Measurements from ENCODE around the gene RNF214.
"Not testable (repeated sequence)": the region's sequence is repeated elsewhere in the genome, so short reads cannot be mapped to it uniquely, and the experiment has no call there.

The RNF214 gene

GRCh38 chr11:117232092-117232878 lies at the start of gene RNF214:
Gene RNF214 (plus strand): TSS chr11:117232671. CDS start chr11:117234273, 1,602 bp downstream.
- peak; percentile 38 to 74 (median 44) for DNase-seq

GRCh38 chr11:117183178-117183577 lies 49.3 kb upstream of the RNF214 start:
- DNase-seq: not testable (repeated sequence)

- DNase-seq: no peak
Measured at GRCh38 chr11:117183724-117184349, 48.6 kb upstream of the RNF214 start.

GRCh38 chr11:117185736-117186430 lies 46.6 kb upstream of the RNF214 start:
- no peak for DNase-seq

DNA sequence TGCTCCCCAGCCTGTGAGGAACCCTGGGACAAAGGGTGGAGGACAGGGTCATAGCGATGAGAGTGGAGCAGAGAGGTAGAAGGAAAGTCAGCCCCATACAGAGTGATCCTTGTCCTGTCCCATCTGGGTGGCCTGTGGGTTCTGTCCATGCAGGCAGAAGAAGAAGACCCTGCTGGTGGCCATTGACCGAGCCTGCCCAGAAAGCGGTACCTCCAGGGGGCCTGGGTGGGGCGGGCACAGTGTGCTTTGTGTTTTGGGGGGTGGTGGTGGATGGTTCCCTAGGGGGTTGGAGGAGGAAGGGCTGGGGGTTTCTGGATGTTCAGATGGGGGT lies 46.1 kb upstream of the RNF214 start:
- no peak for DNase-seq

GRCh38 chr11:117187007-117187406 lies 45.5 kb upstream of the RNF214 start:
- DNase-seq: no peak

GRCh38 chr11:117187428-117187798 lies 45.1 kb upstream of the RNF214 start:
- DNase-seq: no peak

DNA sequence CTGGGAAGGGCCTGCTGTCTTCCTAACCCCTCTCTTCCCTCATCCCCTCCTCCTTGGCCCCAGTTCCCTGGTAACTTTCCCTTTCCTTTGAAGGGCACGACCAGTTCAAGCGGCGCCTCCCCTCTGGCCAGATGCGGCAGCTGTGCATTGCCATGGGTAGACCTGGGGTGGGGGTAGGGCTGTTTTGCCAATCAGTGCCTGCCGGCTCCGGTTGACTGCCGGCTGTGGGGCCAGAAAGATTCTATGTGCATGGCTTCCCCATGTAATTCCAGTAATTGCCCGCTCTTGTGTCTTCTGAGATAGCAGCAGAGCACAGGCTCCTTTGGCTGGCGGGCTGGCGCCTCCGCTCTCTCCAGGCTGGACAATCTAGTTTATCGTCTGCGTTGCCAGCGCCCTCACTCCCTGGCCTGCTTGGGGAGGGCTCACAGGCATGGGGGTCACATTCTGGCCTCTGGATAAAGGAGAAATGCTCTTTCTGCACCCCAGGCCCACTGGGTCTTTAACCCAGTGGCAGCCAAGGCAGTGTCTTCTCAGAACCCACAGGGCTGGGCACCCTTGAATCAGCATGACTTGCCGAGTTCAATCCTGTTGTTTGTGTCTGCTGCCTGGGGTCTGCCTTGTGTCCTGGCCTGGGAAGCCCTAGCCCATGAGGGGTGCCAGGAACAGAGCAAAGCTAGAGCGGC lies 44.5 kb upstream of the RNF214 start:
- no peak for DNase-seq

DNA sequence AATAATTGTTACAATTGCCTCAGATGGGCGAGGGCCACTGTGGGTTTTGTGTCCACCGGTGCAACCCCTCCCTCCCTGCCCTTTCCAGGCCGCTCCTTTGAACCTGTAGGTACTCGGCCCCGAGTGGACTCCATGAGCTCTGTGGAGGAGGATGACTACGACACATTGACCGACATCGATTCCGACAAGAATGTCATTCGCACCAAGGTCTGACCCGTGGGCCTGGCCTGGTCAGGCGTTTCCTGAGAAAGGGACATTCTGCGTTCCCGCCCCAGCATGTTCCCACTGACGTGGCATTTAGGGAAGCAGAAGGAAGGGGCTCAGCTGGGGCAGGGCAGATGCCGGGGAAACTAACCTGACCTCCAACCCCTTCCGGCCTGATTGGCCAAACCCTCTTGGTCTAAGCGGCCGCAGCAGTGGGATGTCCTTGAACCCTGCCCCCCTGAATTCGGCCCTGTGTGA lies 43.8 kb upstream of the RNF214 start:
- DNase-seq: no peak

- DNase-seq: no peak
Measured at GRCh38 chr11:117189191-117189940, 43.1 kb upstream of the RNF214 start.

- DNase-seq: no peak
Measured at GRCh38 chr11:117189941-117190544, 42.4 kb upstream of the RNF214 start.

DNA sequence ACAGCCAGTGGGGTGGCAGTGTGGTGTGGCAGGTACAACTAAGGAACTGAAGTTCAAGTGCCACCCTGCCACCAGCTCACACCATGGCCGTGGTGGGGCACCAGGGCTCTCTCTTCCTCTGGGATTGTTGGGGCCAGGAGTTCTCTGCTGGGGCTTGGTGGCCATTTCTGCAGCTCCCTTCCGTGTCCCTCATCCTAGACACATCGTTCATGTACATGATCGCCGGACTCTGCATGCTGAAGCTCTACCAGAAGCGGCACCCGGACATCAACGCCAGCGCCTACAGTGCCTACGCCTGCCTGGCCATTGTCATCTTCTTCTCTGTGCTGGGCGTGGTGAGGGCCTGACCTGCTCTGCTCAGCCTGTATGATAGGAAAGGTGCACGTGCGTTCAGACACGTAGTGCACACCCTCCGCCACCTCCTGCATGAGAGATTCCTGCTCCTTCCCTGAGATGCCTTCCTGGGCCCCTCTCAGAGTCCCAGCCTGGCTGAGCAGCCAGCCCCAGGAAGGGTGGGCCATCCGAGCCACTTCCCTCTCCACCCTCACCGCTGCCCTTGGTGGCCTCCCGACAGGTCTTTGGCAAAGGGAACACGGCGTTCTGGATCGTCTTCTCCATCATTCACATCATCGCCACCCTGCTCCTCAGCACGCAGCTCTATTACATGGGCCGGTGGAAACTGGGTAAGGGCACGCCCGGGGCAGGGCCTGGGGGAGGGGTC lies 40.6 kb upstream of the RNF214 start:
- DNase-seq: no peak

DNA sequence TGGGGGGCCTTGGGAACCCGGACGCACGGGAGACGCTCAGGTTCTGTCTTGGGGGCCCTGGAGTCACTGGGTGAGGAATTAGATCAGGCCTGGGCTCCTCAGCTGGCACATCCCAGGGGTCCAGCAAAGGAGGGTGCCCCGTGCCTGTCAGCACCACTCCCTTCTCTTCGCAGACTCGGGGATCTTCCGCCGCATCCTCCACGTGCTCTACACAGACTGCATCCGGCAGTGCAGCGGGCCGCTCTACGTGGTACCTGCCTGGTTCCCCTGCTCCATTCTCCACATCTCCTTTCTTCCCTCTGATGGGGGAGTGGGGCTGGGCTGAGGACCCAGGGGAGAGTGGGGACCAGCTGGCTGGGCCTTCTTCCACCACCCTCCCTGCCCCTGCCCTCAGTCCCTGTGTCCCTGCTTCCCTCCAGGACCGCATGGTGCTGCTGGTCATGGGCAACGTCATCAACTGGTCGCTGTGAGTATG lies 40.0 kb upstream of the RNF214 start:
- no peak for DNase-seq

DNA sequence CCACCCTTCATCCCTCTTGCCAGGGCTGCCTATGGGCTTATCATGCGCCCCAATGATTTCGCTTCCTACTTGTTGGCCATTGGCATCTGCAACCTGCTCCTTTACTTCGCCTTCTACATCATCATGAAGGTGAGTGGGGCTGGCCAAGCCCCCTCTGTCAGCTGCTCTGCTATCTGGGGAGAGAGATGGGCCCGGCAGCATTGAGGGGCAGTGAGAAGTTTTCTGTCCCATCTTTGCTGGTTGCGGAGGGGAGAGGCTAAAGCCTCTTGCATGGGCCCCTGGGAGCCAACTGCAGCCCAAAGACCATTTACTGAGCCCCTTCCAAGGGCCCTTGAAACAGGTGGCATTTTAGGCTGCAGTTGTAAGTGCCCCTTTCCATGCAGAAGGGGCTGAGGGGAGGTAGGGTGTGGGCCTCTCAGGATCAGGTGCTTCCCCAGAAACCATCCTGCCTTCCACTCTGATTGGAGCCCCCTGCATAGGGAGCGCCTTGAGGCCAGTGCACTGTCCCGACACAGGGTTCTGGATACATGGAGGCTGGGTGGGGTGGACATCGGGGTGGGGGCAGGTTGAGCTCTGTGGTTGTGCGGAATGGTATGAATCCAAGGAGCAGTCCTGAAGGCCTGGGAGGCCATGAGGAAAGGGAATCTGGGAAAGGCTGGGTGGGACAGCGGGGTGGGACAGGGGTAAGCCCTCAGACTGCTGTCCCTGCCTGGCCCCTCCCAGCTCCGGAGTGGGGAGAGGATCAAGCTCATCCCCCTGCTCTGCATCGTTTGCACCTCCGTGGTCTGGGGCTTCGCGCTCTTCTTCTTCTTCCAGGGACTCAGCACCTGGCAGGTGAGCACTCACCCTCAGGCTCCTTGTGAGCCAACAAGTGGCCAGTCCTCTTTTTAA lies 39.1 kb upstream of the RNF214 start:
- no peak for DNase-seq

- no peak for DNase-seq
Measured at GRCh38 chr11:117194267-117194666, 38.2 kb upstream of the RNF214 start.

DNA sequence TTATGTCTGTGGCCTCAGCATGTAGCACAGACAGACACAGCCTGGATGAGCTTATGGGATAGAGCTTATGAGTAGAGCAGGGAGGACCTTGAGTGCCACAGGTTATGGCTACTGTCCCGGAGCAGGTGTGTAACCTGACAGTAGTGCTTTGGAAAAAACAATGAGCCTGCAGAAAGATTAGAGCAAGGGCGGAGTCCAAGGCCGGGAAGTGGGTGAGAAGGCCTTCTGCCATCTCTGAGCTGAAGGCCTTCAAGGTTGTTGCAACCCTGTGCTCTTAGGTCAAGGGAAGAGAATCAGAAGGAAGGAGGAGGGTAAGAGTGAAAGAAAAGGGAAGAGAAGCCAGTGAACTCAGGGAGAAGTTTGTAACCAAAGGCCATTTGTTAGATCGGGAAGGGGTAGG lies 37.2 kb upstream of the RNF214 start:
- DNase-seq: no peak

GRCh38 chr11:117195761-117196160 lies 36.7 kb upstream of the RNF214 start:
- no peak for DNase-seq

DNA sequence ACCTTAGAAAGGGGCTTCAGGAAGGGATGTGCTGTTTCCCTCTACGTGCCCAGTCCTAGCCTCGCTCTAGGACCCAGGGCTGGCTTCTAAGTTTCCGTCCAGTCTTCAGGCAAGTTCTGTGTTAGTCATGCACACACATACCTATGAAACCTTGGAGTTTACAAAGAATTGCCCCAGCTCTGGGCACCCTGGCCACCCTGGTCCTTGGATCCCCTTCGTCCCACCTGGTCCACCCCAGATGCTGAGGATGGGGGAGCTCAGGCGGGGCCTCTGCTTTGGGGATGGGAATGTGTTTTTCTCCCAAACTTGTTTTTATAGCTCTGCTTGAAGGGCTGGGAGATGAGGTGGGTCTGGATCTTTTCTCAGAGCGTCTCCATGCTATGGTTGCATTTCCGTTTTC lies 35.5 kb upstream of the RNF214 start:
- DNase-seq: no peak

DNA sequence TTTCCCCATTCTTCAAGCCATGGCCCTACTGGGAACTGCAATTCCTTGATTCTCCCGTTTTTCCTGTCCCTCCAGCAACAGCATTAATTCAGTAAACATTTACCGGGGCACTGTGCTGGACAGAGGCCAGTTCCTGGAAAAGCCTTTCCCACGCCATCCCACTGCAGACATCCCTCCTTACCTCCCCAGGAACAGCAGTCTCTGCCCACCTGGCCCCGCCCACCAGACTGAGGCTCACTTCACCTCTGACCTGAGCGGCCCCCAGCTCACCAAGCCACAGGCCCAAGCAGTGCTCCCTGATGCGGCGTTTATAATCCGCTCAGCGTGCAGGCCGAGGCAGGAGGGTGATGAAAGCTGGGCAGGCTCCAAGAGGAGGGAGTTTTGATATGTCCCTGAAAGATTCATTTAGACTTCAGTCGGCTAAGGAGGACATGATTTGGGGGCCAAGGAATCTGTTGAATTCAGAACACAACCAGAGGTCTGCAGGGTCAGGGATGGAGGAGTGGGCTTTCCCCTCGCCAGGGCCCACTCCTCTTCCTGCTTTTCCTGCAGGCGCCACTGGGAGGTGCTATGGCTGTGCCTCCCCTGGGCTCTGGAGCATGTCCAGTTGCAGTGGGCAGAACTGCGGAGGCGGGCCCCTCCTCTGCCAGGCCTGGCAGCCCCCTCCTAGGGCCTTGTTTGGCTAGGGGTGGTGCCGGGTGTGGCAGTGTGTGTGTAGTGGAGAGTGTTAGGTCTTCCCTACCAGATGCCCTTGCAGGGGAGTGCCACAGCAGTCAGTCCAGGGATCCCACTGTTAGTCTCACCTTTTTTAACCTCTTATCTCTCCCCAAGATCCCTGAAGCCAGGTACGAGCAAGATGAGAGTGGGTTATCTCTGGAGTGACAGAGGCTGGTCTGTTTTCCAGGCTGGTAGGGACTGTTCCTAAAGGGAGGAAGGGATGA lies 34.7 kb upstream of the RNF214 start:
- no peak for DNase-seq
